GM12801 (cell line): ENCODE results near the gene PXK.

ENCODE experiments used
- CTCF ChIP-seq: IDR thresholded peaks from one replicate; pipeline ENCODE4 v1.5.1; 2011; ENCODE audit warnings: control low read depth; ENCODE audit not compliant: insufficient read length; ENCODE audit errors: extremely low read depth

PXK gene

GRCh38 chr3:58335652-58335947 lies 2.9 kb downstream of the PXK start:
- no peak for TF ChIP-seq CTCF

- no peak for TF ChIP-seq CTCF
Measured at GRCh38 chr3:58336135-58336882, 3.6 kb downstream of the PXK start.

GRCh38 chr3:58337190-58337589 lies 4.5 kb downstream of the PXK start:
- no peak for TF ChIP-seq CTCF

- no peak for TF ChIP-seq CTCF
Measured at GRCh38 chr3:58340594-58341244, 8.0 kb downstream of the PXK start.

GRCh38 chr3:58341376-58341775 lies 8.7 kb downstream of the PXK start:
- no peak for TF ChIP-seq CTCF

GRCh38 chr3:58342676-58343075 lies 10.0 kb downstream of the PXK start:
- TF ChIP-seq CTCF: no peak

GRCh38 chr3:58345457-58345856 lies 12.8 kb downstream of the PXK start:
- TF ChIP-seq CTCF: no peak
